Fibroblast of villous mesenchyme (primary cell): ENCODE data around the gene CRAT. TPM values are rescaled to one million over a fixed set of nuclear protein-coding genes. Genes with fewer than 3 reads are reported as not detected.

Experiments used
- DNase-seq: peaks from one replicate; pipeline ENCODE4 v3.0.0-alpha.2; 2010; ENCODE audit warnings: low read depth
- H3K4me3 ChIP-seq: 2 replicates; pipeline ENCODE4 v1.5.1; 2011; ENCODE audit warnings: low read depth, mild to moderate bottlenecking, low read length
- CTCF ChIP-seq: IDR thresholded peaks from 2 replicates; pipeline ENCODE4 v1.5.1; 2012; ENCODE audit warnings: low read depth, mild to moderate bottlenecking, low read length; ENCODE audit not compliant: insufficient read depth
- total RNA-seq: library from RNA; depleted of rRNA; stranded (reverse); fragments of >200 nt; gene quantifications from 2 replicates; pipeline ENCODE4 v1.2.3, GENCODE V29; 2012

Gene CRAT
- total RNA-seq, result 33.2 and 38.7 TPM in 2 replicates

DNA sequence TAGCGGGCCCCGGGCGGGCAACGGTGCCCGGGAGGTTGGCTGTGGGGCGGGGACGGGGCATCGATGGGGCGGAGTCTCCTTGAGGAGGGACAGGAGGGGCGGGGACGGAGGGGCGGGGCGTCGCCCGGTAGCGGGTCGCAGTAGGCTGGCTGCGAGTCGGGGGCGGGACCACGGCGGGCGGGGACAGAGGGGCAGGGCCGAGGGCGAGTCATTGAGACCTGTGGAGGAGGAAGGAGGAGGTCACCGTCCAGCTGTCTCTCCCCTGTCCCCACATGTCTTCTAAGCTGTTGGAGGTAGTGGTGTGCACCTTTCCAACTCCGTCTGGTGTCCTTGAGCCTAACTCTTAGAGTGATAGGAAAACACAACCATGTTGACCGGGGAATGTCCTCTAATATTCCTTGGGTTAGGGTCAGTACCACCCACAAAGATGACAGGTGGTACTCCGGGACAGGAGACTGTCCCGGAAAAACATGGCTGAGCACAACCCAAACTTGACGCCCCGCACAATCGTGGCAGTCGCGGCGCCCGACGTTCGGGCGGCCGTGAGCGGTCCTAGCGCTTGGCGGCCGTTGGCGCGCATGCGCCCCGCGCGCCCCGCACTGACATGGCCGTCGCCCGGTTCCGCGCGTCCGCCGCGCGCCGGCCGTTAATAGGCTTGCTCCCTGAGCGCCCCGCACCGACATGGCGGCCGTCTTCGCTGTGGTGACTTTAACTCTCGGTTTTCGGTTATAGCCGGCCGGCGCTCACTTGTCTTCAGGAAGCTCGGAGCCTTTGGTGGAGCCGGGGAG lies at the start of gene CRAT, which contains the start of gene PTPA:
TSS of gene CRAT (minus strand) at position 54 of the 788 bp plus-strand sequence. CDS start 284 bp downstream, outside the sequence.
TSS of gene PTPA (plus strand) at position 676 of the 788 bp plus-strand sequence. CDS start 186 bp downstream, outside the sequence.
- peak within 1 kb of the TSS; percentile 85 for H3K4me3 ChIP-seq
- TF ChIP-seq CTCF, result no peak

DNA sequence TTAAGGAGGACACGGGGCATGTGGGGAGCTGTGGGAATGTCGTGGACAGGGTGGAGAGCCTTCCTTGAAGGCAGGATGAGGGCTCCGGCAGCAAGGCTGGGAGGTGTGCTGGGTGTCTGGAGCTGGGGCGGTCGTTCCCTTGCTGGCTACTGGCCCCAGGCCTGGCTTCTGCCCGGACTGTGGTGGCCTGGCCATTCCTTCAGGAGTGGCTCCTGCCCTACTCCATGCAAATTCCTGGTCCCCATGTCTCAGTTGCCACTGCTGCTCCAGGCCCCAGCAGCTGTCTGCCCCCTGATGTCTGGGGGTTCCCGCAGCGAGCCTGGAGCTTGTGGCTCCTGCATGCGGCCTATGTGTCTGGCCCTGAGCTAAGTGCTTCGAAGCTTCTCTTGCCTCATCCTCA lies 45.6 kb upstream of the CRAT start:
- no peak for DNase-seq

More for the DNA sequence above, at the start of gene CRAT, which contains the start of gene PTPA:
- DNase-seq, result peak; percentile 96

GRCh38 chr9:129154866-129155477 lies 44.4 kb upstream of the CRAT start:
- TF ChIP-seq CTCF, result no peak
- no peak for DNase-seq
- H3K4me3 ChIP-seq, result no peak overlapping the region

More for the DNA sequence above, 45.6 kb upstream of the CRAT start:
- H3K4me3 ChIP-seq, result no peak overlapping the region
- no peak for TF ChIP-seq CTCF

DNA sequence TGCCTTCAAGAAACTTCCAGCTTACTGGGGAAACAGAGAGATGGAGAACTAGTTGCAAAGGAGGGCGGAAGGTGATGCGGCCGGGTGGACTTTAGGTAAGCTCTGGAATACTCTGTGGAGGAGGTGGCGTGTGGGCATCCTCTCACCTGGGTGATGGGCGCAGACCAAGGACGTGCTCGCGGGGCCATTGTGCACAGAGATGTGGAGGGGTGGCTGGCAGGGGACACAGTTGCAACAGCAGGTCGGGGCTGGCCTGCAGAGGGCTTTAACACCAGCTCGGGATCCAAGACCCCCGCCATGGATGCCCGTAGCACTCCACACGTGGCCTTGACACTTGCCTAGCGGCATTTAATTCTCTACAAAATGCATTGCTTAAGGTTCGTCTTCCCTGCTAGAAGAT lies 40.9 kb upstream of the CRAT start:
- TF ChIP-seq CTCF, result no peak
- no peak overlapping the region for H3K4me3 ChIP-seq
- DNase-seq, result no peak

DNA sequence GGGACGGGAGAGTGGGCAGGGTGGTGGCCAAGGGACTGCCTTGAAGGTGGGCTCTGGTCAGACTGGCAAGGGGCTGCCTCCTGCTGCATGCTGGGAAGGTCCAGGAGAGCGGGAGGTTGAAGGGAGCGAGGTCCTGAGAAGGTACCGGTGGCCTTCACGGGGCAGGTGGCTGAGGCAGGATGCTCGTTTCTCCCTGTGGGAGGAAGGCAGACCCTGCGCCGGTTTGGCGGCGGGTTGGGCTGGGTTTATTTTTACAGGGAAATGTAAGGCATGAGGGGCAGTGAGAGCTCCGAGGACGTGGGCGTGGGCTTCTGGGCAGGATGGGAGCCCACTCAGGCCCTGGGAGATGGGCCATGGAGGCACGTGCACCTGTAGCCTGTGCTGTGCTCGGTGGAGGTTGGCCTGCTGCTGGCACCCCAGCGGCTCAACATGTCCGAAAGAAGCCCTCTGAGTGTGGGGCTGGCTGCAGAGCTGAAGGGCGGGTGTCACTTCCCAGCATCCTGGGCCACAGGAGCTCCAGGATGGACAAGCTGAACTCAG lies 40.1 kb upstream of the CRAT start:
- no peak for TF ChIP-seq CTCF

GRCh38 chr9:129150122-129150521 lies 39.5 kb upstream of the CRAT start:
- TF ChIP-seq CTCF, result no peak
- DNase-seq, result no peak
- no peak overlapping the region for H3K4me3 ChIP-seq

More for the DNA sequence above, 40.1 kb upstream of the CRAT start:
- H3K4me3 ChIP-seq, result no peak overlapping the region
- DNase-seq, result no peak
